Measurements from ENCODE around the gene CUX1.

DNA sequence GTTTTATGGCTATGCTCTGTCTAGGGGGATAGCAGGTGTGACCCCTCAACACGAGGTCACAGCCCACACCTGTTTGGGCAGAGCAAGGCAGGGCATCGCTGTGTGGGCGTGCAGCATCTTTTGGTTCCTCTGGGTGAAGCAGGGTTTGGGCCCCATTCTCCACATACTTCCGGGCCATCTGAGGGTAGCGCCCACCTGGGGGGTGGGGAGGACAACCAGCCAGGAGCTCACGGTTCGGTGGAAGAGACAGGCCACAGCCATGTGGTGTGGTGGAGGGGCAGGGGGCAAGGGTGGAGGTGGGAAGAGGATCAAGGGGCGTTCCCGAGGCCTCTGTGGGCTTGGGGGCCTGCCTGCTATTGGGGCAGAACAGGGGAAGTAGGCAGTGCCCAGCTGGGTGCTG is 471.6 kb downstream of the CUX1 start:
- TF ChIP-seq, protein P1, sequence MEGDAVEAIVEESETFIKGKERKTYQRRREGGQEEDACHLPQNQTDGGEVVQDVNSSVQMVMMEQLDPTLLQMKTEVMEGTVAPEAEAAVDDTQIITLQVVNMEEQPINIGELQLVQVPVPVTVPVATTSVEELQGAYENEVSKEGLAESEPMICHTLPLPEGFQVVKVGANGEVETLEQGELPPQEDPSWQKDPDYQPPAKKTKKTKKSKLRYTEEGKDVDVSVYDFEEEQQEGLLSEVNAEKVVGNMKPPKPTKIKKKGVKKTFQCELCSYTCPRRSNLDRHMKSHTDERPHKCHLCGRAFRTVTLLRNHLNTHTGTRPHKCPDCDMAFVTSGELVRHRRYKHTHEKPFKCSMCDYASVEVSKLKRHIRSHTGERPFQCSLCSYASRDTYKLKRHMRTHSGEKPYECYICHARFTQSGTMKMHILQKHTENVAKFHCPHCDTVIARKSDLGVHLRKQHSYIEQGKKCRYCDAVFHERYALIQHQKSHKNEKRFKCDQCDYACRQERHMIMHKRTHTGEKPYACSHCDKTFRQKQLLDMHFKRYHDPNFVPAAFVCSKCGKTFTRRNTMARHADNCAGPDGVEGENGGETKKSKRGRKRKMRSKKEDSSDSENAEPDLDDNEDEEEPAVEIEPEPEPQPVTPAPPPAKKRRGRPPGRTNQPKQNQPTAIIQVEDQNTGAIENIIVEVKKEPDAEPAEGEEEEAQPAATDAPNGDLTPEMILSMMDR (IDR thresholded peaks at IDR 0.05; ENCODE audit: borderline replicate concordance, extremely low read depth, low read length, poor library complexity, severe bottlenecking): no peak
- no peak for TF ChIP-seq EZH2 (IDR thresholded peaks at IDR 0.05; ENCODE audit: borderline replicate concordance, low read depth, low read length, severe bottlenecking)
